Measurements from ENCODE around the gene SOCS1. TPM values are rescaled to one million over a fixed set of nuclear protein-coding genes. Genes with fewer than 3 reads are reported as not detected.
A peak's percentile ranks its signal among the peaks of the same experiment; 100 is the strongest.
"Not testable (repeated sequence)": the region's sequence is repeated elsewhere in the genome, so short reads cannot be mapped to it uniquely, and the experiment has no call there.

SOCS1 gene
- total RNA-seq, 3 donors from 2014 or later = 112 to 148 (median 114) TPM

GRCh38 chr16:11292076-11292748 lies 36.2 kb upstream of the SOCS1 start:
- DNase-seq (no peak), ATAC-seq (no peak)
- no peaks in the 10 kb centered on the region for H3K36me3 Mint-ChIP-seq (ENCODE audit: insufficient read depth)
- H3K4me1 Mint-ChIP-seq (ENCODE audit: low read depth) = peaks cover 12% of the 10 kb centered on the region
- no peak overlapping the region for H3K4me3 Mint-ChIP-seq
- no peaks in the 10 kb centered on the region for H3K9me3 Mint-ChIP-seq
- H3K27me3 Mint-ChIP-seq (ENCODE audit: low read depth) = no peaks in the 10 kb centered on the region

- no peaks in the 10 kb centered on the region for H3K9me3 Mint-ChIP-seq
- no peak overlapping the region for H3K4me3 Mint-ChIP-seq
- H3K4me1 Mint-ChIP-seq (ENCODE audit: low read depth) = peaks cover 9% of the 10 kb centered on the region
- ATAC-seq (no peak), DNase-seq (no peak)
- no peaks in the 10 kb centered on the region for H3K36me3 Mint-ChIP-seq (ENCODE audit: insufficient read depth)
- no peaks in the 10 kb centered on the region for H3K27me3 Mint-ChIP-seq (ENCODE audit: low read depth)
Observed at GRCh38 chr16:11291091-11291703, 35.2 kb upstream of the SOCS1 start.

- DNase-seq (no peak), ATAC-seq (no peak)
- Mint-ChIP-seq H3K36me3 (ENCODE audit: insufficient read depth) (no peaks in the 10 kb centered on the region), H3K4me1 (ENCODE audit: low read depth) (peaks cover 15% of the 10 kb centered on the region), H3K9me3 (no peaks in the 10 kb centered on the region), H3K27me3 (ENCODE audit: low read depth) (no peaks in the 10 kb centered on the region), H3K4me3 (no peak overlapping the region)
Observed at GRCh38 chr16:11290102-11290893, 34.3 kb upstream of the SOCS1 start.

GRCh38 chr16:11289696-11290095 lies 33.7 kb upstream of the SOCS1 start:
- H3K27me3 Mint-ChIP-seq (ENCODE audit: low read depth); H3K4me3 Mint-ChIP-seq; DNase-seq; ATAC-seq; H3K36me3 Mint-ChIP-seq (ENCODE audit: insufficient read depth); H3K9me3 Mint-ChIP-seq: not testable (repeated sequence)
- H3K4me1 Mint-ChIP-seq (ENCODE audit: low read depth) = peaks cover 13% of the 10 kb centered on the region

- no peak for DNase-seq
- no peaks in the 10 kb centered on the region for H3K9me3 Mint-ChIP-seq
- no peaks in the 10 kb centered on the region for H3K36me3 Mint-ChIP-seq (ENCODE audit: insufficient read depth)
- H3K27me3 Mint-ChIP-seq (ENCODE audit: low read depth) = no peaks in the 10 kb centered on the region
- peaks cover 13% of the 10 kb centered on the region for H3K4me1 Mint-ChIP-seq (ENCODE audit: low read depth)
- no peak for ATAC-seq
- H3K4me3 Mint-ChIP-seq = no peak overlapping the region
Observed at GRCh38 chr16:11289202-11289601, 33.2 kb upstream of the SOCS1 start.

- no peaks in the 10 kb centered on the region for H3K9me3 Mint-ChIP-seq
- no peak for DNase-seq
- peak; percentile 68 to 76 for ATAC-seq
- peaks cover 3% of the 10 kb centered on the region for H3K27me3 Mint-ChIP-seq (ENCODE audit: low read depth)
- peaks cover 13% of the 10 kb centered on the region for H3K4me1 Mint-ChIP-seq (ENCODE audit: low read depth)
- no peaks in the 10 kb centered on the region for H3K36me3 Mint-ChIP-seq (ENCODE audit: insufficient read depth)
- H3K4me3 Mint-ChIP-seq = no peak overlapping the region
Observed at GRCh38 chr16:11285842-11286241, 29.8 kb upstream of the SOCS1 start.

- ATAC-seq (no peak), DNase-seq (no peak)
- Mint-ChIP-seq H3K36me3 (ENCODE audit: insufficient read depth) (no peaks in the 10 kb centered on the region), H3K9me3 (no peaks in the 10 kb centered on the region), H3K27me3 (ENCODE audit: low read depth) (peaks cover 3% of the 10 kb centered on the region), H3K4me1 (ENCODE audit: low read depth) (peaks cover 15% of the 10 kb centered on the region), H3K4me3 (no peak overlapping the region)
Observed at GRCh38 chr16:11283820-11284248, 27.8 kb upstream of the SOCS1 start.

GRCh38 chr16:11280616-11281522 lies 24.9 kb upstream of the SOCS1 start, which contains the start of gene PRM1:
TSS of gene PRM1 (minus strand) at chr16:11281330. CDS start at chr16:11281238, 92 bp downstream.
- ATAC-seq (no peak), DNase-seq (no peak)
- Mint-ChIP-seq H3K36me3 (ENCODE audit: insufficient read depth) (no peaks in the 10 kb centered on the region), H3K27me3 (ENCODE audit: low read depth) (peaks cover 7% of the 10 kb centered on the region), H3K4me3 (no peak within 1 kb of the TSS), H3K9me3 (no peaks in the 10 kb centered on the region), H3K4me1 (ENCODE audit: low read depth) (peaks cover 7% of the 10 kb centered on the region)

- Mint-ChIP-seq H3K4me1 (ENCODE audit: low read depth) (peaks cover 1% of the 10 kb centered on the region), H3K27me3 (ENCODE audit: low read depth) (peaks cover 7% of the 10 kb centered on the region), H3K9me3 (no peaks in the 10 kb centered on the region), H3K36me3 (ENCODE audit: insufficient read depth) (no peaks in the 10 kb centered on the region), H3K4me3 (no peak overlapping the region)
- no peak for DNase-seq
- ATAC-seq = no peak
Observed at GRCh38 chr16:11278681-11279628, 23.0 kb upstream of the SOCS1 start.

- Mint-ChIP-seq H3K4me3 (no peak overlapping the region), H3K4me1 (ENCODE audit: low read depth) (peaks cover 1% of the 10 kb centered on the region), H3K27me3 (ENCODE audit: low read depth) (peaks cover 4% of the 10 kb centered on the region), H3K9me3 (no peaks in the 10 kb centered on the region), H3K36me3 (ENCODE audit: insufficient read depth) (no peaks in the 10 kb centered on the region)
- no peak for ATAC-seq
- DNase-seq = no peak
Observed at GRCh38 chr16:11277607-11278337, 21.8 kb upstream of the SOCS1 start.

GRCh38 chr16:11276896-11277593 lies 21.0 kb upstream of the SOCS1 start:
- H3K4me1 Mint-ChIP-seq (ENCODE audit: low read depth) = peaks cover 1% of the 10 kb centered on the region
- DNase-seq (no peak), ATAC-seq (no peak)
- H3K27me3 Mint-ChIP-seq (ENCODE audit: low read depth) = peaks cover 4% of the 10 kb centered on the region
- no peaks in the 10 kb centered on the region for H3K9me3 Mint-ChIP-seq
- H3K36me3 Mint-ChIP-seq (ENCODE audit: insufficient read depth) = no peaks in the 10 kb centered on the region
- no peak overlapping the region for H3K4me3 Mint-ChIP-seq
